ENCODE results near the gene SLC35F6.

DNA sequence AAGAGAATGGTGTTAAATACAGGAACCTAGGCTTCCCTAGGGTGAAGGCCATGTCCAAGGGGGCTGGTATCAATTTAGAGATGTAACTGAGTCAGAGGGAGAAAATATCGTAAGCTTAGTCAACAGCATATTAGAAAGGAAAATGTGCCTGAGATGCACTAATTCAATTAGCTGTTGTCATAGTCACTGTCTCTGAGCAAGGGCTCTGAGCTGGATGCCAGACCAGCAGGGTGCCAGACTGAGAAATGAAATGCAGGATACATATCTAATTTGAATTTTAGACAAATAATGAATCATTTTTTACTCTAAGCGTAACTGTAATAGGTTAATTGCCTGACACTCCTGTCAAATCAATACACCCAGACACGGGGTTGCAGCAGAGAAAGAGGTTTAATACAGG, 11.4 kb upstream of the SLC35F6 start:
- peak; percentile 64; the same call in 1 of the 2 replicates for TF ChIP-seq SIN3A (IDR thresholded peaks at IDR 0.05; ENCODE audit: borderline replicate concordance, insufficient read depth, low read length)
- TF ChIP-seq POLR2AphosphoS5 (IDR thresholded peaks at IDR 0.05; ENCODE audit: low read depth, low read length): 0 out of 2 replicates have a peak, but pooled peaks have one; percentile 33
- TF ChIP-seq, protein P1, sequence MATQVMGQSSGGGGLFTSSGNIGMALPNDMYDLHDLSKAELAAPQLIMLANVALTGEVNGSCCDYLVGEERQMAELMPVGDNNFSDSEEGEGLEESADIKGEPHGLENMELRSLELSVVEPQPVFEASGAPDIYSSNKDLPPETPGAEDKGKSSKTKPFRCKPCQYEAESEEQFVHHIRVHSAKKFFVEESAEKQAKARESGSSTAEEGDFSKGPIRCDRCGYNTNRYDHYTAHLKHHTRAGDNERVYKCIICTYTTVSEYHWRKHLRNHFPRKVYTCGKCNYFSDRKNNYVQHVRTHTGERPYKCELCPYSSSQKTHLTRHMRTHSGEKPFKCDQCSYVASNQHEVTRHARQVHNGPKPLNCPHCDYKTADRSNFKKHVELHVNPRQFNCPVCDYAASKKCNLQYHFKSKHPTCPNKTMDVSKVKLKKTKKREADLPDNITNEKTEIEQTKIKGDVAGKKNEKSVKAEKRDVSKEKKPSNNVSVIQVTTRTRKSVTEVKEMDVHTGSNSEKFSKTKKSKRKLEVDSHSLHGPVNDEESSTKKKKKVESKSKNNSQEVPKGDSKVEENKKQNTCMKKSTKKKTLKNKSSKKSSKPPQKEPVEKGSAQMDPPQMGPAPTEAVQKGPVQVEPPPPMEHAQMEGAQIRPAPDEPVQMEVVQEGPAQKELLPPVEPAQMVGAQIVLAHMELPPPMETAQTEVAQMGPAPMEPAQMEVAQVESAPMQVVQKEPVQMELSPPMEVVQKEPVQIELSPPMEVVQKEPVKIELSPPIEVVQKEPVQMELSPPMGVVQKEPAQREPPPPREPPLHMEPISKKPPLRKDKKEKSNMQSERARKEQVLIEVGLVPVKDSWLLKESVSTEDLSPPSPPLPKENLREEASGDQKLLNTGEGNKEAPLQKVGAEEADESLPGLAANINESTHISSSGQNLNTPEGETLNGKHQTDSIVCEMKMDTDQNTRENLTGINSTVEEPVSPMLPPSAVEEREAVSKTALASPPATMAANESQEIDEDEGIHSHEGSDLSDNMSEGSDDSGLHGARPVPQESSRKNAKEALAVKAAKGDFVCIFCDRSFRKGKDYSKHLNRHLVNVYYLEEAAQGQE (IDR thresholded peaks at IDR 0.05; ENCODE audit: insufficient read depth in 1 of 2, low read depth in 2 of 2, low read length in 2 of 2): peak in 1 of 2 experiments; percentile 33; a peak in 1 of 4 replicates
- peak; percentile 43; the same call in 1 of the 2 replicates for TF ChIP-seq TAF1 (IDR thresholded peaks at IDR 0.05; ENCODE audit: borderline replicate concordance, insufficient read depth, low read length)

Measured in PFSK-1 (cell line).